ENCODE data around the gene RHOF. TPM values are rescaled to one million over a fixed set of nuclear protein-coding genes. Genes with fewer than 3 reads are reported as not detected.
"Not testable (repeated sequence)": the region's sequence is repeated elsewhere in the genome, so short reads cannot be mapped to it uniquely, and the experiment has no call there.

The RHOF gene
- total and polyA plus RNA-seq, 2 donors (not counting 1 experiment from before 2014, with no cell fraction given) = 90.3 to 129 TPM

DNA sequence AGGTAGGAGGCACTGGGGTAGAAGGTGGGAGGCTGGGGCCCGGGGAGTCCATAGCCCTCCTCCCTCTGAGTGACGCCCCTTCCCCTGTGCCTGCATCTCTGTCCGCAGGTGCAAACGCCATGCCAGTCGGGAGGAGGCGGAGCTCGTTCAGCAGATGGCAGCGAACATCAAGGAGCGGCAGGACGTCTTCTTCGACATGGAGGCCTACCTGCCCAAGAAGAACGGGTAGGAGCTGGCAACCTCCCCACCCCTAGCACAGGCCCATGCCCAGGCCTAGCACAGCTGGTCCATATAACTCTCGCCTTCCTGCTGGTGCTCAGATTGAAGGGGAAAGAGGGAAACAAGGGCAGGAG, 45.3 kb downstream of the RHOF start:
- no peak overlapping the region for H3K4me2 ChIP-seq (replicated peaks; ENCODE audit: low read depth, low read length, poor library complexity, severe bottlenecking)
- WGBS (ENCODE audit: insufficient coverage) = 76% methylated on average over 10 of the region's 13 CpGs
- DNase-seq = no peak
- no peaks in the 10 kb centered on the region for H3K4me1 ChIP-seq (ENCODE audit: control insufficient read depth in 2 of 2, insufficient read depth in 2 of 2, low read length in 2 of 2)
- H3K4me3 ChIP-seq (ENCODE audit: control extremely low read depth in 1 of 5, extremely low read depth in 1 of 5, insufficient read depth in 1 of 5, low read depth in 2 of 5, low read length in 4 of 5) = no peak overlapping the region
- H3K79me2 ChIP-seq (ENCODE audit: control insufficient read depth, insufficient read depth, low read length) = no peaks in the 10 kb centered on the region
- H4K20me1 ChIP-seq (ENCODE audit: control insufficient read depth, insufficient read depth, low read length, poor library complexity, severe bottlenecking) = no peaks in the 10 kb centered on the region
- intact Hi-C loops (cut with micrococcal nuclease) = no loop called here
- POLR2A ChIA-PET = interaction anchor here (0.7 kb wide), 1 partner anchor 9 kb away, joined by 3 read pairs; no protein-coding TSS in a partner anchor
- H2AFZ ChIP-seq (ENCODE audit: insufficient read depth, low read depth, low read length, poor library complexity, severe bottlenecking) = no peak overlapping the region
- Mint-ChIP-seq H3K27me3 (no peaks in the 10 kb centered on the region), H3K4me1 (peaks cover 10% of the 10 kb centered on the region), H3K27ac (peak overlapping the region; percentile 34), H3K4me3 (no peak overlapping the region), H3K9me3 (ENCODE audit: insufficient read depth) (no peaks in the 10 kb centered on the region)
- H3K9me3 ChIP-seq (ENCODE audit: control extremely low read depth in 1 of 3, control insufficient read depth in 2 of 3, insufficient read depth in 1 of 3, low read length in 2 of 3) = no peaks in the 10 kb centered on the region
- H3K36me3 ChIP-seq (replicated peaks in 1 of 2; ENCODE audit: control extremely low read depth in 1 of 2, control insufficient read depth in 1 of 2, extremely low read depth in 1 of 2, insufficient read depth in 2 of 2, low read length in 1 of 2) = no peaks in the 10 kb centered on the region
- no peak overlapping the region for H3K27ac ChIP-seq (ENCODE audit: low read length in 2 of 2)
- H3K27me3 ChIP-seq (replicated peaks in 1 of 4; ENCODE audit: control extremely low read depth in 1 of 4, control insufficient read depth in 3 of 4, insufficient read depth in 4 of 4, low read length in 3 of 4) = no peaks in the 10 kb centered on the region
- ATAC-seq (ENCODE audit: low read depth) = no peak
- TF ChIP-seq EZH2 (IDR thresholded peaks at IDR 0.05; ENCODE audit: borderline replicate concordance, insufficient read depth, low read depth, low read length, poor library complexity, severe bottlenecking) (no peak), CTCF (IDR thresholded peaks at IDR 0.05) (no peak)
- H3K9ac ChIP-seq (ENCODE audit: low read length) = no peak overlapping the region
- CTCF ChIA-PET = interaction anchor here (0.5 to 1.9 kb wide), 2 partner anchors 46 to 1070 kb away, joined by 3 to 6 read pairs; no protein-coding TSS in a partner anchor

DNA sequence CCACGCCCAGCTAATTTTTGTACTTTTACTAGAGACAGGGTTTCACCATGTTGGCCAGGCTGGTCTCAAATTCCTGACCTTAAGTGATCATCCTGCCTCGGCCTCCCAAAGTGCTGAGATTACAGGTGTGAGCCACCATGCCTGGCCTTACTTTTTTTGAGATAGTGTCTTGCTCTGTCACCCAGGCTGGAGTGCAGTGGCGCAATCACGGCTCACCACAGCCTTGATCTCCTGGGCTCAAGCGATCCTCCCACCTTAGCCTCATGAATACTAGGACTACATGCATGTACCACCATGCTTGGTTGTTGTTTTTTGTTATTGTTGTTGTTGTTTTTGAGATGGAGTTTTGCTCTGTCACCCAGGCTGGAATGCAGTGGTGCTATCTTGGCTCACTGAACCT, 47.9 kb downstream of the RHOF start:
- intact Hi-C loops (cut with micrococcal nuclease); H3K36me3 ChIP-seq (replicated peaks in 1 of 2; ENCODE audit: control extremely low read depth in 1 of 2, control insufficient read depth in 1 of 2, extremely low read depth in 1 of 2, insufficient read depth in 2 of 2, low read length in 1 of 2); H3K4me1 Mint-ChIP-seq; H3K4me3 ChIP-seq (ENCODE audit: control extremely low read depth in 1 of 5, extremely low read depth in 1 of 5, insufficient read depth in 1 of 5, low read depth in 2 of 5, low read length in 4 of 5); CTCF ChIA-PET; H3K27ac ChIP-seq (ENCODE audit: low read length in 2 of 2); H3K9me3 Mint-ChIP-seq (ENCODE audit: insufficient read depth); H3K27ac Mint-ChIP-seq; H4K20me1 ChIP-seq (ENCODE audit: control insufficient read depth, insufficient read depth, low read length, poor library complexity, severe bottlenecking); H3K9me3 ChIP-seq (ENCODE audit: control extremely low read depth in 1 of 3, control insufficient read depth in 2 of 3, insufficient read depth in 1 of 3, low read length in 2 of 3); POLR2A ChIA-PET; H3K4me1 ChIP-seq (ENCODE audit: control insufficient read depth in 2 of 2, insufficient read depth in 2 of 2, low read length in 2 of 2); H2AFZ ChIP-seq (ENCODE audit: insufficient read depth, low read depth, low read length, poor library complexity, severe bottlenecking); H3K79me2 ChIP-seq (ENCODE audit: control insufficient read depth, insufficient read depth, low read length); H3K9ac ChIP-seq (ENCODE audit: low read length); H3K27me3 Mint-ChIP-seq; H3K4me3 Mint-ChIP-seq; ATAC-seq (ENCODE audit: low read depth); DNase-seq; H3K4me2 ChIP-seq (replicated peaks; ENCODE audit: low read depth, low read length, poor library complexity, severe bottlenecking); H3K27me3 ChIP-seq (replicated peaks in 1 of 4; ENCODE audit: control extremely low read depth in 1 of 4, control insufficient read depth in 3 of 4, insufficient read depth in 4 of 4, low read length in 3 of 4): not testable (repeated sequence)
- 100% methylated on average over 2 of the region's 5 CpGs for WGBS (ENCODE audit: insufficient coverage)
